Measurements from ENCODE around the gene C1QL2. TPM values are rescaled to one million over a fixed set of nuclear protein-coding genes. Genes with fewer than 3 reads are reported as not detected.

The C1QL2 gene
- total RNA-seq, 2 experiments from 2014 or later: not detected

DNA sequence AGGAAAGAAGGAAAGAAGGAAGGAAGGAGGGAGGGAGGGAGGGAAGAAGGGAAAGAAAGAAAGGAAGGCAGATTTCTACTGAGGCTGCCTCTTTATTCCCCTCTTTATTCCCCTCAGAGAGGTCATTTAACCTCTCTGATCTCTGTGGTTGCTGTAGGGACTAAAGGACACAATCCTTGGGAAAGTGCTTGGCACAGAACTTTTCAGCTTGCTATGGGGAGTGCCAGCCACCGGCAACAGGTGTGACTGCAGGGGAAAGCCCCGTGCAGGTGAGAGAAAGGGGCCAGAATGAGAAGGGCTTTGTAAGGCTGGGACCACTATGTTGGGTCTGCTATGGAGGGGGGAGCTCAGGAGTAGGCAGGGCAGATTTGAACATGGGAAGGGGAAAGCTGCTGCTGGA is 37.3 kb upstream of the C1QL2 start:
- intact Hi-C loops (cut with micrococcal nuclease): no loop called here
- no peak for DNase-seq
- H3K36me3 Mint-ChIP-seq (ENCODE audit: low read depth): no peaks in the 10 kb centered on the region
- no peak overlapping the region for H3K4me3 Mint-ChIP-seq
- no peaks in the 10 kb centered on the region for H3K9me3 Mint-ChIP-seq
- peaks cover 18% of the 10 kb centered on the region for H3K27me3 Mint-ChIP-seq (ENCODE audit: low read depth)
- CTCF ChIA-PET: no interaction called here
- no peak overlapping the region for H3K27ac Mint-ChIP-seq
- H3K4me1 Mint-ChIP-seq (ENCODE audit: low read depth): no peaks in the 10 kb centered on the region

DNA sequence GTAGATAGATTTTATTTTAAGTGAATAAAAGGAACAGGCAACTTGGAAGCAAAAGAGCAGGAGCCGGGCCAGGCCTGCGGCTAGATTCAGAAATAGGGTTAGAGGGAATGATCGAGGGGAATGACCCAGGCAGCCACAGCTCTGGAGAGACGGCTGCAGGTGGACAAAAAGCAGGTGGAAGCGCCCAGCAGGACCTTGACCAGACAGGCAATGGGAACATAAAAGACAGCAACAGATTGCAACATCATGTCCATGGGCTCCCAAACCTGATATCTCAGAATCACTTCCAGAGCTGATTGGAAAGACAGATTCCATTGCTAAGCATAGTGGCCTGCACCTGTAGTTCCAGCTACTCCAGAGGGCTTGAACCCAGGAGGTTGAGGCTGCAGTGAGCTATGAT is 36.5 kb upstream of the C1QL2 start:
- H3K4me3 Mint-ChIP-seq: no peak overlapping the region
- no peaks in the 10 kb centered on the region for H3K9me3 Mint-ChIP-seq
- intact Hi-C loops (cut with micrococcal nuclease): no loop called here
- CTCF ChIA-PET: no interaction called here
- H3K4me1 Mint-ChIP-seq (ENCODE audit: low read depth): no peaks in the 10 kb centered on the region
- H3K36me3 Mint-ChIP-seq (ENCODE audit: low read depth): no peaks in the 10 kb centered on the region
- DNase-seq: no peak
- peaks cover 22% of the 10 kb centered on the region for H3K27me3 Mint-ChIP-seq (ENCODE audit: low read depth)
- H3K27ac Mint-ChIP-seq: no peak overlapping the region

DNA sequence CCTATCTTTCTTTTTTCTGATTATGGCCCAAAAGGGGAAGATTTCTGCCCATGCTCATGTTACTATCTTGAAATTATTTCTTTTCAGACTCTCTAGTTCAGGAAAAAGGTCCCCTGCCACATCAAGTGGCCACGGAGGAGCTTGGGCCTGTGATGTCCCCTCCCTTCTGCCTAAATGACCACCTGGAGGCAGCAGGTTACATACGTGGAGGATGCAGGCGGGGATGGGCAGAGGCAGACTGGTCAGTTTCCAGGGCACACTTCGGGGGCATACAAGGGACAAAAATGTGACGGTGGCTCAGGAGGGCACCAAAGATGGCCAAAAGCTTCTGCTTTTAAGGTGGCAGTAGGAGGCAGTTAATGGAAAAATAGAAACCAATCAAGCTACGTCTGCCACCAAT is 34.3 kb upstream of the C1QL2 start:
- no peaks in the 10 kb centered on the region for H3K9me3 Mint-ChIP-seq
- CTCF ChIA-PET: interaction anchor here (1.9 kb wide), 1 partner anchor 20 kb away, joined by 6 read pairs; no protein-coding TSS in a partner anchor
- H3K36me3 Mint-ChIP-seq (ENCODE audit: low read depth): no peaks in the 10 kb centered on the region
- no peak overlapping the region for H3K4me3 Mint-ChIP-seq
- DNase-seq: no peak
- H3K4me1 Mint-ChIP-seq (ENCODE audit: low read depth): no peaks in the 10 kb centered on the region
- peaks cover 18% of the 10 kb centered on the region for H3K27me3 Mint-ChIP-seq (ENCODE audit: low read depth)
- intact Hi-C loops (cut with micrococcal nuclease): no loop called here
- no peak overlapping the region for H3K27ac Mint-ChIP-seq

DNA sequence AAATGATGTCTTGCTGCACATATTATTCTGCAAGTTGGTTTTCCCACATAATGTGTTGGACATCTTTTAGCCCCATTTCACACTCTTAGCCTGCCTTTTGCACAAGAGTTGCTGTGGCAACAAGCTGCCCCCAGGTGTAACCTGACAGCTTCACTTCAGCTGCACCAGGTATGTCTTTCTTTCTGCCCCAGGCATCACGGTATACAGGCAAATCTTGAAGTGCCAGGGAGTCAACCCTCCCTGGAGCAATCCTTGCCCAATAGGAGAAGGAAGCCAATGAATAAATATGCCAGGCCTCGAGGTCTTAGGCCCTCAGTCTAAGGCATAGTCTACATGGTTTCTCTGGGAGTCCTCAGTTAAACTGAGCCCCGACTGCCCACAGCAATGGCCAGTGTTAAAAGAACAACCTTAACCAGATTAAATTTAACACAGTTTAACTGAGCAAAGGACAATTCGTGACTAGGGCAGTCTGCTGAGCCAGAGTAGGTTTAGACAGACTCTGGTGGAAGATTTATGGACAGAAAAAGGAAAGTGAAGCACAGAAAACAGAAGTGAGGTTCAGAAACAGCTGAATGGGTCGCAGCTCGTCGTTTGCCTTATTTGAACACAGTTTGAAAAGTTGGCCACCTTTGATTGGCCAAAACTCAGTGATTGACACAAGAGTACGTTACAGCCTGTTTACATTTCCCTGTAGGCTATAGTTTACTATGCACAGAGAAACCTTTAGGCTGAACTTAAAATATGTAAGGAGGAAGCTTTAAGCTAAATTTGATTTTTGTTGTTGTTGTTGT is 32.0 kb upstream of the C1QL2 start:
- Mint-ChIP-seq H3K36me3 (ENCODE audit: low read depth) (no peaks in the 10 kb centered on the region), H3K27me3 (ENCODE audit: low read depth) (peaks cover 18% of the 10 kb centered on the region), H3K4me1 (ENCODE audit: low read depth) (no peaks in the 10 kb centered on the region), H3K9me3 (no peaks in the 10 kb centered on the region), H3K27ac (no peak overlapping the region), H3K4me3 (no peak overlapping the region)
- no peak for DNase-seq
- intact Hi-C loops (cut with micrococcal nuclease): no loop called here
- CTCF ChIA-PET: no interaction called here

DNA sequence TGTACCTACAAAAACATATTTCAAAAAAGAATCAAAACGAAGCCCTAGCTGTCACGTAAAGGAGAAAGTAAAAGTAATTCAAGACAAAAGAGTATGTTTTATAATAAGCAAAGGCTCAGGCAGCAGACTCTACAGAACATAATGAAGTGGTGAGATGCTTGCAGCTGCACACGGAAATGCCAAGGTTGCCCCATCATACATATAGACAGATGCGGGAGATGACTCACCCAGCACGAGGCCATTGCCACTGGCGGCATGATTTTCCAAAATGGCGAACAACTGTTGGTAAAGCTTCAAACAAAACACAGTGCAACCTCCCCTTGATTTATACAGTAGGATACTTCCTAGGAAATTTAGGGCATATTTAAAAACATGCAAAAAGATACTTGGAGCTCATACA is 26.0 kb upstream of the C1QL2 start:
- H3K27me3 Mint-ChIP-seq (ENCODE audit: low read depth): no peaks in the 10 kb centered on the region
- no peak for DNase-seq
- no peaks in the 10 kb centered on the region for H3K36me3 Mint-ChIP-seq (ENCODE audit: low read depth)
- H3K9me3 Mint-ChIP-seq: no peaks in the 10 kb centered on the region
- intact Hi-C loops (cut with micrococcal nuclease): no loop called here
- H3K4me1 Mint-ChIP-seq (ENCODE audit: low read depth): no peaks in the 10 kb centered on the region
- CTCF ChIA-PET: interaction anchor here (2.3 kb wide), 1 partner anchor 9 kb away, joined by 6 read pairs; no protein-coding TSS in a partner anchor
- H3K27ac Mint-ChIP-seq: no peak overlapping the region
- no peak overlapping the region for H3K4me3 Mint-ChIP-seq

DNA sequence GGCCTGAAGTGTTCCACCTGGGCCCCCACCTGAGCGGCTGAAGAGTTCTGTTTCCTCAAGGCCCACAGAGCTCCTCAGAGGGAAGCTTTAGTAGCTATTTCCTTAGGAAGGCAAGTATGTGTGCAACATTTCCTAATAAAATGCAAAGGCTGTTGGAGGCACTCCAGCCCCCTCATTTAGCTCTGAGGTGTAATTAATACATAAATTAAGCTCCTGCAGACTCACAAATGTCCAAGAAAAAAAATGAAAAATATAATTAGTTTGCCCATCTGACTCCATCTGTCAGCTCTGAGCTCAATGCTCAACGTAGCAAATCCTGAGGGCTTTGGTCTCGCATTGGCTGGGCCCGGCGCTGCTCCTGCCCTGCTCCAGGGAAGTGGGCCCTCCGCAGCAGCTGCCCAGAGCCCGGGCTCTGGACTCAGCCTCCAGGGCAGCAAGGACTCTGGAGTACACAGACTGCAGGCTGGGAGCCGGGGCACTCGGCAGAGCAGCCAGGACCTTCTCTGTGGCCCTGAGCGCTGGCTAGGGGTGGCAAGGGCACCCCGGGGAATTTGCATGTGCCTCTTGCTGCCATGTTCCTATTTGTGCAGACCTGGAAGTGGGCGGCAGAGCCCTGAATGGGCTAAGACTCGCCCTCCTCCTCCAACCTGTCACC is 23.4 kb upstream of the C1QL2 start:
- Mint-ChIP-seq H3K27ac (no peak overlapping the region), H3K4me1 (ENCODE audit: low read depth) (no peaks in the 10 kb centered on the region), H3K4me3 (no peak overlapping the region), H3K36me3 (ENCODE audit: low read depth) (no peaks in the 10 kb centered on the region), H3K27me3 (ENCODE audit: low read depth) (no peaks in the 10 kb centered on the region), H3K9me3 (no peaks in the 10 kb centered on the region)
- CTCF ChIA-PET: no interaction called here
- intact Hi-C loops (cut with micrococcal nuclease): no loop called here
- no peak for DNase-seq

DNA sequence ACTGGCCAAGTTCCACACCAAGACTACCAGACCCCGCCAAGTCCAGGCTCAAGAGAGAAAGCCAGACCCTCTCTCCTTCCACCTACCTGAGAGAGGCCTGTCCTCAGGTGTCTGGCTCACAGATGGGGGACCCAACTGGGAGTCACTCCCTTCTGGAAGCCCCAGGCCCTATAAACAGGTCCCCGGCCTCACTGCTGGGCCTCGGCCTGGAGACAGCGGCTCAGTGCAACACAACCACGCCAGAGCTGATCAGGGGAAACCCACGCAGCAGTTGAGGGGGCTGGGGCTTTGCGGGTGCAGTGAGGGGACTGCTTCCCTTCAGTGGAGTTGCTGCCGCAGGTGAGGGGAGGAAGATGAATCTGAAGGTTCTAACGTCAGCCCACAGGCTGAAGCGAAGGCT is 22.8 kb upstream of the C1QL2 start:
- no peaks in the 10 kb centered on the region for H3K27me3 Mint-ChIP-seq (ENCODE audit: low read depth)
- CTCF ChIA-PET: no interaction called here

DNA sequence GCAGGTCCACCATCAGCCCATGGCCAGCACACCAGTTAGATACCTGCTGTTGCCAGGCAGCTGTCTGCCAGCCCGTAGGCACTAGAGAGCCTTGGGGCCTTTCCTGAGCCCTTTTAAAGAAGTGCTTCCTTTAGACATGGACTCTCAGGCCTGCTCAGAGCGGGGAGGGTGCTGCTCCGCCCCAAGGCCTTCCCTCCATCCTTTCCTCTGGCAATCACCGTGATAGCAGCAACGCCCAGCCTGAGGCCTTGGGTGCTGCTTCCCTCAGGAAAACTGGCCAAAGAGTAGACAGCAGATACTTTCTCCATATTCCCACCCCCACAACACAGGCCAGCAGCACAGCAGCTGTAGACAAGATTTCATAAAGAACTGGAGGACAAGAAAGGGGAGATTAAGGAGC is 22.3 kb upstream of the C1QL2 start:
- no peak overlapping the region for H3K4me3 Mint-ChIP-seq
- H3K27me3 Mint-ChIP-seq (ENCODE audit: low read depth): no peaks in the 10 kb centered on the region
- no peaks in the 10 kb centered on the region for H3K36me3 Mint-ChIP-seq (ENCODE audit: low read depth)
- no peaks in the 10 kb centered on the region for H3K9me3 Mint-ChIP-seq
- DNase-seq: no peak
- CTCF ChIA-PET: no interaction called here
- H3K4me1 Mint-ChIP-seq (ENCODE audit: low read depth): no peaks in the 10 kb centered on the region
- H3K27ac Mint-ChIP-seq: no peak overlapping the region
- intact Hi-C loops (cut with micrococcal nuclease): no loop called here

More for the DNA sequence above, 22.8 kb upstream of the C1QL2 start:
- no peak for DNase-seq
- Mint-ChIP-seq H3K4me3 (no peak overlapping the region), H3K4me1 (ENCODE audit: low read depth) (no peaks in the 10 kb centered on the region), H3K27ac (no peak overlapping the region), H3K9me3 (no peaks in the 10 kb centered on the region), H3K36me3 (ENCODE audit: low read depth) (no peaks in the 10 kb centered on the region)
- intact Hi-C loops (cut with micrococcal nuclease): no loop called here

DNA sequence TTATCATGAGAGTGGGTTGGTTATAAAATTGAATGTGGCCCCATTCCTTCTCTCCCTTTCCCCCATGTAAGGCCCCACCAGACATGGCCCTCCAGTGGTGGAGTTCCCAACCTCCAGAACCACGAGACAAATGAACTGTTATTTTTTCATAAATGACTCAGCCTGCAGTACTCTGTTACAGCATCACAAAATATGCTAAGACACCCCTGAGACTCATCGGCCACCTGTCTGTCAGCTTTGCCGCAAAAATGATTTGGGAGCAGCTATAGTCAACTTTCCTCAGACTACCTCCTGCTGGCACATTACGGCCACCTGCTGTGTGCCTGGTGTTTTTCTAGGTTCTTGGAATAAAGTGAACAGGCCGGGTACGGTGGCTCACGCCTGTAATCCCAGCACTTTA is 21.4 kb upstream of the C1QL2 start:
- Mint-ChIP-seq H3K4me1 (ENCODE audit: low read depth) (no peaks in the 10 kb centered on the region), H3K27ac (no peak overlapping the region), H3K9me3 (no peaks in the 10 kb centered on the region), H3K4me3 (no peak overlapping the region), H3K27me3 (ENCODE audit: low read depth) (no peaks in the 10 kb centered on the region), H3K36me3 (ENCODE audit: low read depth) (no peaks in the 10 kb centered on the region)
- no peak for DNase-seq
- CTCF ChIA-PET: interaction anchor here (1.1 kb wide), 1 partner anchor 299 kb away, joined by 3 read pairs; no protein-coding TSS in a partner anchor
- intact Hi-C loops (cut with micrococcal nuclease): no loop called here

DNA sequence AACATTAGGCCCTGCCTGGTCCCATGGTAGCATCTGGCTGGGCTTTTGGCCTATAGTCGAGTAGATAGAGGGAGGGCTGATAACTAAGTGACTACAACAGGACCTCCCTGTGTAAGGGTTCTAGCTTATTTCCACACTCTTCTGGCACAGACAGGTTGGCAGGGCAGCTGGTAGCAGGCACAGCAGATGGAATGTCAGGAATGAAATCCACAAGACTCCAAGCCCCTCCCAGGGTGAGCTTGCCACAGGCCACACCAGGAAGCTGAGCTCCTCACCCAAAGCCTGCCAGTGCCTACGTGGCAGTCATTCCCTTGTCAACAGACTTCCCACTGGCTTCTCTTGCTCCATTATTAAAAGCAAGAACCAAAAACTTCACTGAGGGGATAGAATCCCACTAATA is 20.7 kb upstream of the C1QL2 start:
- intact Hi-C loops (cut with micrococcal nuclease): no loop called here
- H3K4me3 Mint-ChIP-seq: no peak overlapping the region
- no peaks in the 10 kb centered on the region for H3K36me3 Mint-ChIP-seq (ENCODE audit: low read depth)
- no peak overlapping the region for H3K27ac Mint-ChIP-seq
- no peaks in the 10 kb centered on the region for H3K4me1 Mint-ChIP-seq (ENCODE audit: low read depth)
- CTCF ChIA-PET: interaction anchor here (1.1 kb wide), 1 partner anchor 298 kb away, joined by 3 read pairs; no protein-coding TSS in a partner anchor
- no peaks in the 10 kb centered on the region for H3K27me3 Mint-ChIP-seq (ENCODE audit: low read depth)
- DNase-seq: no peak
- no peaks in the 10 kb centered on the region for H3K9me3 Mint-ChIP-seq

DNA sequence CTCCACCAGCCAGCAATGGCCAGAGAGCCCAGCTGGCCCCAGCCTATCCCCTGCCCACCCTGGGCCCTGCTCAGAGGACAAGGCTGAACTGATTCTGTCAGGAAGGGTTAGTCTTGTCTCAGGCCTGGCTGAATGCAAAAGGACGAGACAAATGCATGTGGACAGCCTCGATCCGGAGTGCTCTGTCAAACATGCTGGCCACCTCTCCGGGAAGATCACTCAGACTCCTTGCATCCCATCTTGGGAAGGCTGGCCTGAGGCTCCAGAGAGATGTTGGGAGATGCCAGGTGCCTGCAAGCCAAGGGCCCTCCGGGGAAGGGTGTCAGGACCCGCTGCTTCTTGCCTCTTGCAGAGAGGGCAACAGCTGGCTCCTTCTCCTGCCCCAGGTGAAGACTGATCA is 20.2 kb upstream of the C1QL2 start:
- Mint-ChIP-seq H3K4me3 (no peak overlapping the region), H3K9me3 (no peaks in the 10 kb centered on the region), H3K27me3 (ENCODE audit: low read depth) (no peaks in the 10 kb centered on the region), H3K36me3 (ENCODE audit: low read depth) (no peaks in the 10 kb centered on the region), H3K27ac (no peak overlapping the region), H3K4me1 (ENCODE audit: low read depth) (no peaks in the 10 kb centered on the region)
- CTCF ChIA-PET: no interaction called here
- intact Hi-C loops (cut with micrococcal nuclease): no loop called here
- DNase-seq: no peak

DNA sequence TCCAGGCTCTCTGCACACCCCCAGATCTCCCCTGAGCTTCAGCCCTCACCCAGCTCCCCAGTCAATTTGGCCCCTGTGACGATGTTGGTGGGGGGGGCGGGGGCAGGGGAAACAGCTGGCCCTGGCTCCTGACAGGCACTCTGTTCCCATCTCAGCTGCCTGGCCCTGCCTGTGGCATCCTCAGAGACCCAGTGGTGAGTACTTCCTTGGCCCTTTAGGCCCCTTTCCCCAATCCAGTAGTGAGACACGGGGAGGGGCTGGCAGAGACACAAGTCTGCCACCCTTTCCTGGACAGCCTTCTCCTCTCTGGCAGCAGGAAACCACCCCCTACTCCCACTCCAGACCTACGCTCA is 19.3 kb upstream of the C1QL2 start:
- no peaks in the 10 kb centered on the region for H3K9me3 Mint-ChIP-seq
- H3K4me1 Mint-ChIP-seq (ENCODE audit: low read depth): no peaks in the 10 kb centered on the region
- intact Hi-C loops (cut with micrococcal nuclease): no loop called here
- no peak for DNase-seq
- CTCF ChIA-PET: interaction anchor here (1.2 kb wide), 1 partner anchor 295 kb away, joined by 4 read pairs; no protein-coding TSS in a partner anchor
- H3K4me3 Mint-ChIP-seq: no peak overlapping the region
- no peaks in the 10 kb centered on the region for H3K27me3 Mint-ChIP-seq (ENCODE audit: low read depth)
- H3K36me3 Mint-ChIP-seq (ENCODE audit: low read depth): no peaks in the 10 kb centered on the region
- H3K27ac Mint-ChIP-seq: no peak overlapping the region

Measured in activated naive CD4-positive, alpha-beta T cell treated with anti-CD3 and anti-CD28 coated beads for 36 hours (primary cell).